C4-2B (cell line): ENCODE results near the gene SPATA13.

Experiments used
- CTCF ChIP-seq: fragments of 450-650 bp; conservative IDR thresholded peaks from 2 replicates; pipeline ENCODE4 v1.5.1; 2017; ENCODE audit warnings: mild to moderate bottlenecking
- ZFX ChIP-seq: fragments of 450-650 bp; IDR thresholded peaks from 2 replicates; pipeline ENCODE4 v1.6.1; 2017

- TF ChIP-seq CTCF (no peak), ZFX (no peak)
Observed at GRCh38 chr13:24159357-24159756, 1.2 kb upstream of the SPATA13 start.
